HG03280 (cell line): ENCODE measurements around the gene TECPR2.
"Not testable (repeated sequence)": the region's sequence is repeated elsewhere in the genome, so short reads cannot be mapped to it uniquely, and the experiment has no call there.

Source experiments
- ATAC-seq: cut with Tn5 transposase; IDR thresholded peaks from one replicate; pipeline ENCODE4 v1.9.1; 2021; ENCODE audit warnings: mild to moderate bottlenecking, moderate library complexity; ENCODE audit not compliant: unreplicated experiment

Gene TECPR2

DNA sequence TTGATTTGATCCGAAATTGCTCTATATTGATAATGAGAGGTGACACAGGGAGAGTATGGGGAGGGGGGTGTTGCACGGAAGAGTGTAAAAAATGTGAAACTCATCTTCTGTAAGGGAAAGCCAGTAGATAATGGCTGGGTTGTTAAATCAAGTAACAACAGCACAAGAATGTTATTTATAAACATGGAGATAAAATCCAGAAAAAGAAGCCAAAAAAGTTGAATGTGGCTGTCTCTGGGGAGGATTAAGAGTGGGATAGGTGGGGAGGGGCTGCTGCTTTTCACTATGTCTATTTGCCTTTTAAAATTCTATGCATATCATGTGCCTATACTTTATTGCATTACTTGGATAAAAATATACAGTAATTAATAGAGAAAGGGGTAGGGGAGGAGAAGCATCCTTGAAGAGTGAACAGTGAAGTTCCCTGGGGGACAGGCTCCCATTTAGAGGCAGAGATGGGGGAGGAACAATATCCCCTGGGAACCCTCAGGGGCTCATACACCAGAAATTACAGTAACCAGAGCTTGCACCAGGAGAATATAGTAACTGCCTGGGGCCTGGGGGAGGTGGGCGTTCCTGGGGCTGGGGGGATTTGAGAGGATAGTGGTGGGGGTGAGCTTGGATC, 186.0 kb downstream of the TECPR2 start:
- no peak for ATAC-seq

DNA sequence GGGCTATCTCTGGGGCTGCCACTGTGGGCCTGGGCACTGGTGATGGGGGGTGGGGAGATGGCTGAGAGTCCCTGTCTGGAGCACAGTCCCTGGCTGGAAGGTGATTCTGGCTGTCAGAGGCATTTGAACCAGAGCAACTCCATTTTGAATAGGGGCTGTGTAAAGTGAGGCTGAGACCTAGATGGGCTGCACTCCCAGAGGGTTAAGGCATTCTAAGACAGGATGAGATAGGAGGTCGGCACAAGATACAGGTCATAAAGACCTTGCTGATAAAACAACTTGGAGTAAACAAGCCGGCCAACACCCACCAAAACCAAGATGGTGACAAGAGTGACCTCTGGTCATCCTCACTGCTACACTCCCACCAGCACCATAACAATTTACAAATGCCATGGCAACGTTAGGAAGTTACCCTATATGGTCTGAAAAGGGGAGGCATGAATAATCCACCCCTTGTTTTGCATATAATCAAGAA, 188.2 kb downstream of the TECPR2 start:
- ATAC-seq = not testable (repeated sequence)
